GM23338 (cell line): ENCODE measurements around the gene PRELP. TPM values are rescaled to one million over a fixed set of nuclear protein-coding genes. Genes with fewer than 3 reads are reported as not detected.
A peak's percentile ranks its signal among the peaks of the same experiment; 100 is the strongest.

Source experiments
- ATAC-seq: fragments of 200-7000 bp; cut with Tn5 transposase; 3 replicates; pipeline ENCODE4 v1.9.1; 2020
- DNase-seq: peaks from one replicate; pipeline ENCODE4 v3.0.0-alpha.2; 2015; ENCODE audit warnings: low spot score
- H2AFZ ChIP-seq: fragments of 200-600 bp; sonication (generic); 2 replicates; pipeline ENCODE4 v1.8.0; 2016; ENCODE audit warnings: antibody characterized with exemption, mild to moderate bottlenecking, moderate library complexity
- H3F3A ChIP-seq: fragments of 200-600 bp; sonication (generic); replicated peaks from 2 replicates; pipeline ENCODE4 v1.8.0; 2017; ENCODE audit warnings: antibody characterized with exemption, mixed run types, low read depth
- H3K27ac ChIP-seq: fragments of 200-600 bp; sonication (generic); 2 replicates; pipeline ENCODE4 v1.6.1; 2016; ENCODE audit warnings: low read depth
- H3K27me3 ChIP-seq: fragments of 200-600 bp; sonication (generic); 2 replicates; pipeline ENCODE4 v1.8.0; 2016; ENCODE audit warnings: mild to moderate bottlenecking, mixed run types, moderate library complexity; ENCODE audit not compliant: insufficient read depth
- H3K36me3 ChIP-seq: fragments of 200-600 bp; sonication (generic); 2 replicates; pipeline ENCODE4 v1.8.0; 2016; ENCODE audit warnings: mild to moderate bottlenecking; ENCODE audit not compliant: insufficient read depth
- H3K4me1 ChIP-seq: fragments of 200-600 bp; sonication (generic); 2 replicates; pipeline ENCODE4 v1.8.0; 2016; ENCODE audit warnings: mild to moderate bottlenecking, moderate library complexity; ENCODE audit not compliant: insufficient read depth
- H3K4me2 ChIP-seq: fragments of 200-600 bp; sonication (generic); 2 replicates; pipeline ENCODE4 v1.7.1; 2017; ENCODE audit warnings: mixed run types
- H3K4me3 ChIP-seq: fragments of 200-600 bp; sonication (generic); 2 replicates; pipeline ENCODE4 v1.6.1; 2016; ENCODE audit warnings: mixed run types
- H3K79me2 ChIP-seq: fragments of 200-600 bp; sonication (generic); replicated peaks from 2 replicates; pipeline ENCODE4 v1.8.0; 2017; ENCODE audit warnings: mild to moderate bottlenecking; ENCODE audit not compliant: insufficient read depth
- H3K9me2 ChIP-seq: fragments of 200-600 bp; sonication (generic); 2 replicates; pipeline ENCODE4 v1.8.0; 2017; ENCODE audit not compliant: insufficient read depth
- H4K20me1 ChIP-seq: fragments of 200-600 bp; sonication (generic); replicated peaks from 2 replicates; pipeline ENCODE4 v1.8.0; 2017; ENCODE audit warnings: mild to moderate bottlenecking; ENCODE audit not compliant: insufficient read depth
- H3K27ac Mint-ChIP-seq: 2 replicates; pipeline ENCODE4 v1.8.0; 2020; ENCODE audit warnings: inconsistent platforms, mild to moderate bottlenecking, moderate library complexity, mixed read lengths
- H3K27me3 Mint-ChIP-seq: 3 replicates; pipeline ENCODE4 v1.8.0; 2022; ENCODE audit warnings: low read depth, mild to moderate bottlenecking, moderate library complexity, mixed read lengths, inconsistent platforms; ENCODE audit not compliant: insufficient read depth, poor library complexity
- H3K36me3 Mint-ChIP-seq: 3 replicates; pipeline ENCODE4 v1.8.0; 2021; ENCODE audit warnings: low read depth, mild to moderate bottlenecking, inconsistent platforms, moderate library complexity, mixed read lengths
- H3K4me1 Mint-ChIP-seq: 3 replicates; pipeline ENCODE4 v1.8.0; 2020; ENCODE audit warnings: mild to moderate bottlenecking, inconsistent platforms, mixed read lengths
- H3K4me3 Mint-ChIP-seq: 3 replicates; pipeline ENCODE4 v1.8.0; 2021; ENCODE audit warnings: moderate library complexity, mild to moderate bottlenecking, inconsistent platforms, mixed read lengths
- H3K9me3 Mint-ChIP-seq: 3 replicates; pipeline ENCODE4 v1.8.0; 2020; ENCODE audit warnings: moderate library complexity, mild to moderate bottlenecking, inconsistent platforms, mixed read lengths
- CREB1 ChIP-seq: fragments of 250-450 bp; sonication (Bioruptor Pico); IDR thresholded peaks from 2 replicates; pipeline ENCODE4 v1.5.0; 2020; ENCODE audit warnings: low read depth, mild to moderate bottlenecking, moderate library complexity
- CTCF ChIP-seq, 2 experiments: fragments of 200-600 bp in 1 of 2; sonication (generic) in 1 of 2; conservative IDR thresholded peaks; 2 replicates each; pipeline versions ENCODE4 v1.5.1 to v1.6.1; 2016 to 2017; ENCODE audit warnings: antibody characterized with exemption in 2 of 2, low read depth in 2 of 2, mild to moderate bottlenecking in 2 of 2, moderate library complexity in 1 of 2
- ETS1 ChIP-seq: IDR thresholded peaks from 2 replicates; pipeline ENCODE4 v1.6.1; 2016; ENCODE audit warnings: antibody characterized with exemption
- EZH2phosphoT487 ChIP-seq: fragments of 200-600 bp; sonication (generic); IDR thresholded peaks from one replicate; pipeline ENCODE4 v1.8.1; 2018; ENCODE audit warnings: antibody characterized with exemption; ENCODE audit not compliant: unreplicated experiment
- JUNB ChIP-seq: IDR thresholded peaks from one replicate; pipeline ENCODE4 v1.6.1; 2016; ENCODE audit warnings: antibody characterized with exemption; ENCODE audit not compliant: unreplicated experiment
- NANOG ChIP-seq: IDR thresholded peaks from 2 replicates; pipeline ENCODE4 v1.6.1; 2016; ENCODE audit warnings: antibody characterized with exemption, borderline replicate concordance
- POLR2AphosphoS5 ChIP-seq: IDR thresholded peaks from 2 replicates; pipeline ENCODE4 v1.6.1; 2016; ENCODE audit warnings: antibody characterized with exemption, low read depth
- REST ChIP-seq: IDR thresholded peaks from one replicate; pipeline ENCODE4 v1.6.1; 2018; ENCODE audit warnings: antibody characterized with exemption; ENCODE audit not compliant: unreplicated experiment
- STAT1 ChIP-seq: IDR thresholded peaks from one replicate; pipeline ENCODE4 v1.6.1; 2016; ENCODE audit warnings: antibody characterized with exemption; ENCODE audit not compliant: unreplicated experiment
- ZNF331 ChIP-seq: fragments of 250-450 bp; sonication (Bioruptor Pico); IDR thresholded peaks from 2 replicates; pipeline ENCODE4 v1.5.0; 2020; ENCODE audit warnings: low read depth, mild to moderate bottlenecking, moderate library complexity
- polyA plus RNA-seq: library from polyadenylated mRNA; unstranded; fragments of >200 nt; fragmentation: Nextera tagmentation; extraction: Ambion mirVana; gene quantifications from 2 replicates; pipeline ENCODE4 v1.2.1, GENCODE V29; 2016
- total RNA-seq: library from RNA; depleted of rRNA; stranded (reverse); fragments of >200 nt; shearing (Covaris generic); gene quantifications from 2 replicates; pipeline ENCODE4 v1.2.3, GENCODE V29; 2014

Gene PRELP
- total and polyA plus RNA-seq, 2 experiments from 2014 or later: 0.03 TPM

GRCh38 chr1:203508463-203509073 lies 33.0 kb downstream of the PRELP start:
- no peaks in the 10 kb centered on the region for H4K20me1 ChIP-seq
- DNase-seq (no peak), ATAC-seq (peak; percentile 18)
- no peak overlapping the region for H3K27ac ChIP-seq
- peak overlapping the region; percentile 48 for H3K4me2 ChIP-seq
- no peak overlapping the region for H3K27ac Mint-ChIP-seq
- TF ChIP-seq ZNF331 (CRISPR knock-in tag) (no peak), CTCF (conservative IDR thresholded peaks at IDR 0.05; ENCODE audit: low read depth in 2 of 2) (peak; percentile 20 to 27; a peak in 1 of 4 replicates)
- no peaks in the 10 kb centered on the region for H3F3A ChIP-seq
- peaks cover 28% of the 10 kb centered on the region for H3K4me1 ChIP-seq
- no peaks in the 10 kb centered on the region for H3K79me2 ChIP-seq
- no peaks in the 10 kb centered on the region; the same call in 2 of the 3 replicates for H3K9me3 Mint-ChIP-seq
- no peak overlapping the region; the same call in 2 of the 3 replicates for H3K4me3 Mint-ChIP-seq
- no peaks in the 10 kb centered on the region for H3K36me3 Mint-ChIP-seq
- H3K9me2 ChIP-seq: no peaks in the 10 kb centered on the region
- H3K4me1 Mint-ChIP-seq: peaks cover 57% of the 10 kb centered on the region
- H3K36me3 ChIP-seq: no peaks in the 10 kb centered on the region
- H3K4me3 ChIP-seq: no peak overlapping the region
- H2AFZ ChIP-seq: peak overlapping the region; percentile 83
- H3K27me3 Mint-ChIP-seq: peaks cover 25% of the 10 kb centered on the region
- H3K27me3 ChIP-seq: peaks cover 17% of the 10 kb centered on the region

- no peaks in the 10 kb centered on the region for H3K79me2 ChIP-seq
- H3K4me1 ChIP-seq: peaks cover 34% of the 10 kb centered on the region
- H3K4me1 Mint-ChIP-seq: peaks cover 62% of the 10 kb centered on the region
- H3K4me2 ChIP-seq: no peak overlapping the region
- H3K36me3 ChIP-seq: no peaks in the 10 kb centered on the region
- H3K27ac Mint-ChIP-seq: no peak overlapping the region
- H3K27me3 Mint-ChIP-seq: peaks cover 28% of the 10 kb centered on the region
- no peaks in the 10 kb centered on the region for H4K20me1 ChIP-seq
- no peaks in the 10 kb centered on the region for H3K36me3 Mint-ChIP-seq
- no peak for DNase-seq
- TF ChIP-seq NANOG (no peak), STAT1 (no peak), POLR2AphosphoS5 (no peak), EZH2phosphoT487 (no peak)
- H3K9me3 Mint-ChIP-seq: no peaks in the 10 kb centered on the region; the same call in 2 of the 3 replicates
- H3K27ac ChIP-seq: no peak overlapping the region
- H3K4me3 Mint-ChIP-seq: no peak overlapping the region; the same call in 2 of the 3 replicates
- no peak for ATAC-seq
- H2AFZ ChIP-seq: peak overlapping the region; percentile 83; the same call in 1 of the 2 replicates
- no peak overlapping the region for H3K4me3 ChIP-seq
- peaks cover 22% of the 10 kb centered on the region for H3K27me3 ChIP-seq
- no peaks in the 10 kb centered on the region for H3F3A ChIP-seq
- H3K9me2 ChIP-seq: no peaks in the 10 kb centered on the region
Measured at GRCh38 chr1:203509135-203509534, 33.5 kb downstream of the PRELP start.

GRCh38 chr1:203511513-203511912 lies 35.9 kb downstream of the PRELP start:
- no peaks in the 10 kb centered on the region for H3F3A ChIP-seq
- peaks cover 45% of the 10 kb centered on the region for H3K4me1 ChIP-seq
- H3K9me2 ChIP-seq: no peaks in the 10 kb centered on the region
- no peaks in the 10 kb centered on the region for H4K20me1 ChIP-seq
- H3K4me3 ChIP-seq: no peak overlapping the region
- no peaks in the 10 kb centered on the region for H3K36me3 ChIP-seq
- H3K4me2 ChIP-seq: no peak overlapping the region
- no peak overlapping the region for H3K27ac ChIP-seq
- no peaks in the 10 kb centered on the region; the same call in 2 of the 3 replicates for H3K36me3 Mint-ChIP-seq
- H3K9me3 Mint-ChIP-seq: no peaks in the 10 kb centered on the region; the same call in 2 of the 3 replicates
- H3K79me2 ChIP-seq: no peaks in the 10 kb centered on the region
- peaks cover 45% of the 10 kb centered on the region for H3K27me3 ChIP-seq
- no peak overlapping the region for H2AFZ ChIP-seq
- H3K27ac Mint-ChIP-seq: no peak overlapping the region
- H3K4me1 Mint-ChIP-seq: peaks cover 71% of the 10 kb centered on the region
- no peak for ATAC-seq
- no peak for DNase-seq
- H3K4me3 Mint-ChIP-seq: no peak overlapping the region
- H3K27me3 Mint-ChIP-seq: peaks cover 43% of the 10 kb centered on the region
- TF ChIP-seq CTCF (conservative IDR thresholded peaks at IDR 0.05; ENCODE audit: low read depth in 2 of 2) (no peak), ETS1 (no peak), JUNB (no peak), CREB1 (CRISPR knock-in tag) (no peak), NANOG (no peak), ZNF331 (CRISPR knock-in tag) (no peak), REST (no peak), POLR2AphosphoS5 (no peak)
